Neutrophil (primary cell): ENCODE data around the gene GRK3.
"Not testable (repeated sequence)": the region's sequence is repeated elsewhere in the genome, so short reads cannot be mapped to it uniquely, and the experiment has no call there.

ENCODE experiments used
- H3K27ac ChIP-seq: fragments of 200-600 bp; sonication (generic); 2 replicates; pipeline ENCODE4 v1.5.1; 2016; ENCODE audit warnings: mild to moderate bottlenecking, moderate library complexity
- H3K27me3 ChIP-seq: fragments of 200-600 bp; sonication (generic); 2 replicates; pipeline ENCODE4 v1.6.0; 2016; ENCODE audit warnings: mild to moderate bottlenecking
- H3K36me3 ChIP-seq: fragments of 200-600 bp; sonication (generic); 2 replicates; pipeline ENCODE4 v1.5.1; 2017
- H3K4me1 ChIP-seq, 2 experiments: fragments of 200-600 bp in 1 of 2; sonication (generic) in 1 of 2; 1 replicate in 1 of 2; 2 replicates in 1 of 2; pipeline versions ENCODE4 v1.5.1 to v1.6.1; 2013 to 2016; ENCODE audit warnings: low read depth in 1 of 2, low read length in 1 of 2, mild to moderate bottlenecking in 1 of 2, moderate library complexity in 1 of 2; ENCODE audit not compliant: control insufficient read depth in 1 of 2, insufficient read depth in 1 of 2
- H3K4me3 ChIP-seq, 2 experiments: fragments of 200-600 bp in 1 of 2; sonication (generic) in 1 of 2; 1 replicate in 1 of 2; 2 replicates in 1 of 2; pipeline ENCODE4 v1.5.1; 2013 to 2016; ENCODE audit warnings: low read depth in 1 of 2, low read length in 1 of 2, mild to moderate bottlenecking in 1 of 2, moderate library complexity in 1 of 2
- H3K9me3 ChIP-seq: fragments of 200-600 bp; sonication (generic); 2 replicates; pipeline ENCODE4 v1.5.1; 2016
- TF ChIP-seq, protein P1 (sequence below): fragments of 200-600 bp; sonication (generic); IDR thresholded peaks from 2 replicates; pipeline ENCODE4 v1.5.1; 2016; ENCODE audit warnings: antibody characterized with exemption

Gene GRK3

DNA sequence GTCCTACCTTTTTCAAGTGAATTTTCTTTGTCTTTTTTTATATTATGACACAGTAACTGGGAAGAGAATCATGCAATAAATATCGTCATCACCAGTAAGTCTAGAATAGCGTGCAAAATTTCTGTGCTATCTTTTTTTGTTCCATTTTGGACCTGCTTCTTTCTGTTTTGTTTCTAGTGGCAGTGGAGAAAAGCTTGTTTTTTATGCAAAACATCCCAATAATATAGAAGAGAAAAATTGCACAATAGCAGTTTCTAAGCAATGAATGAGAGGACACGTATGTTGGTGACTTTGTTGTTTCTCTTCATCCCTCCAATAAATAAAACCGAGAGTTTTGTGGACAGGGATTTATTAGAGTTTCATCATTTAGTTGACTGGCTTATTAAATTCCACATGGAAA, 10.3 kb downstream of the GRK3 start:
- H3K4me3 ChIP-seq, result no peak overlapping the region
- TF ChIP-seq, protein P1, sequence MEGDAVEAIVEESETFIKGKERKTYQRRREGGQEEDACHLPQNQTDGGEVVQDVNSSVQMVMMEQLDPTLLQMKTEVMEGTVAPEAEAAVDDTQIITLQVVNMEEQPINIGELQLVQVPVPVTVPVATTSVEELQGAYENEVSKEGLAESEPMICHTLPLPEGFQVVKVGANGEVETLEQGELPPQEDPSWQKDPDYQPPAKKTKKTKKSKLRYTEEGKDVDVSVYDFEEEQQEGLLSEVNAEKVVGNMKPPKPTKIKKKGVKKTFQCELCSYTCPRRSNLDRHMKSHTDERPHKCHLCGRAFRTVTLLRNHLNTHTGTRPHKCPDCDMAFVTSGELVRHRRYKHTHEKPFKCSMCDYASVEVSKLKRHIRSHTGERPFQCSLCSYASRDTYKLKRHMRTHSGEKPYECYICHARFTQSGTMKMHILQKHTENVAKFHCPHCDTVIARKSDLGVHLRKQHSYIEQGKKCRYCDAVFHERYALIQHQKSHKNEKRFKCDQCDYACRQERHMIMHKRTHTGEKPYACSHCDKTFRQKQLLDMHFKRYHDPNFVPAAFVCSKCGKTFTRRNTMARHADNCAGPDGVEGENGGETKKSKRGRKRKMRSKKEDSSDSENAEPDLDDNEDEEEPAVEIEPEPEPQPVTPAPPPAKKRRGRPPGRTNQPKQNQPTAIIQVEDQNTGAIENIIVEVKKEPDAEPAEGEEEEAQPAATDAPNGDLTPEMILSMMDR, result no peak
- H3K36me3 ChIP-seq, result no peaks in the 10 kb centered on the region
- H3K4me1 ChIP-seq, result peaks cover 8 to 11% of the 10 kb centered on the region in 2 experiments
- H3K27me3 ChIP-seq, result no peaks in the 10 kb centered on the region
- no peaks in the 10 kb centered on the region for H3K9me3 ChIP-seq
- no peak overlapping the region for H3K27ac ChIP-seq

DNA sequence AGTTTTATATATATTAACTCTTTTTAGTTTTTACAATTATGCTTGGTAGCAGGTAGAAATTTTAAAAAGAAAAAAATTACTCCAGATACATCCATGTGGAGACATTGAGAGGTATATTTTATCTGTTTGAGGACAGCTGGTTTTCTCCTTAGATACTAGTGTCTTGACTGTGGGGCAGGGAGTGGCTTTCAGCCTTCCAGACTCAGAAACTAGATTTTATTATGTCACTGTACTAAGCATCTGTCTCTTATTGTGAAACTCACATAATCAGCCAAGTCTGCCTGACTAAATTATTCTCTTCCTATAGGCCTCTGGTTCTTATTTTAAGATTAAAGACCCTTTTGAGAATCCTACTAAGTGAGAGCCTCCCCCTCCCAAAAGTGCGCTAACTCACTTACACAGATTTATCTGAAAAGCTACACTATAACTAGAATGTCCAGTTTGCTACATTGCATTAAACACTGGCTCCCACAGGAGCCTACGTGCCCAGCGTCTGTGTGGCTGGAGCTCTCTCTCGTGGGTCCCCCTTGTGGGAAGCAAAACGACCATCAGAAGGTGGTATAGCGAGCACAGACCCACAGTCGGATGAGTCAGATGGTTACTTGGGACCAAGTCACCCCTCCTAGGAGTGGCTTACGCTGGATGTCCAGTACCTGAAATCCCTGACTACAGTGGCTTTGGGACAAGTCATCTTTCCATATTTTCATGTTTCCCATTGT, 11.4 kb downstream of the GRK3 start:
- H3K27me3 ChIP-seq, H3K4me3 ChIP-seq, H3K36me3 ChIP-seq, H3K9me3 ChIP-seq, H3K27ac ChIP-seq, H3K4me1 ChIP-seq: not testable (repeated sequence)

DNA sequence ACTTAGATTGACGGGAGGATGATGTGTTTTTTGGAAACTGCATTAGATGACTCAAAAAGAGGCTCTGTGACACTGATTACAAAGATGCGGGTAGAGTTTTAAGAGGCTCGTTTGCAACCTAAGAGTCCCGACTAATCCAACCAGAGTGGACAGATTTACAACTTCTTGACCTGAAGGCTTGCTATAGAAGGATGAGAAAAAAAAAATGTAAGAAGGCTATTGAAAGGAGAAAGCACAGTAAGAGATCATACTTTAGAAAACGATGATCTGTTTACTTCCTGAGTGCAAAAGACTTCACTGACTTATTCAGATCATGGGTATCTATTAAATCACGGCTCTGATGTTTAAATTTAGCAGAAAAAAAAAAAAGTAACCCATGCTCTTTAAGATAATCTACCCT, 17.0 kb downstream of the GRK3 start:
- not testable (repeated sequence) for H3K4me3 ChIP-seq, H3K9me3 ChIP-seq, H3K27me3 ChIP-seq, H3K27ac ChIP-seq, H3K4me1 ChIP-seq, H3K36me3 ChIP-seq

DNA sequence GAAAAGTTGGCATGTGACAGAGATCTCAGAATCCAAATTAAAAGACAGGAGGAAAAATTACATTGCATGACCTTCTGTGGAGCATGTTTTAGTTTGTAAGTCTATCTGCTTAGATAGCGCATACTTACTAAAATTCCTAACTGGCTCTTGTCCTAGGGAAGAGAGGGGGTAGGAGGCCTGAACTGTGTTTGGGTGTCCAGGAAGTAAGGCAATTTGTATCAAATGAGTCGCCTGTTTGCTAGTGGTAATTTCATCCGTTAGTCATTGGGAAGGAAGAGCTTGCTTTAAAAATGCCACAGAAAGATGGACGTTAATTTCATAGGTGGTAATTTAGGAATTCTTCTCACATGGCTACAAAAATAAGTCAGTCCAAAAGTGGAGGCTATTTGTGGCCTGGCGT, 18.5 kb downstream of the GRK3 start:
- no peak overlapping the region for H3K27ac ChIP-seq
- peaks cover 0 to 7% of the 10 kb centered on the region in 2 experiments for H3K4me1 ChIP-seq
- no peaks in the 10 kb centered on the region for H3K9me3 ChIP-seq
- no peak overlapping the region for H3K4me3 ChIP-seq
- H3K36me3 ChIP-seq, result no peaks in the 10 kb centered on the region
- no peaks in the 10 kb centered on the region for H3K27me3 ChIP-seq
- TF ChIP-seq, protein P1, result no peak

DNA sequence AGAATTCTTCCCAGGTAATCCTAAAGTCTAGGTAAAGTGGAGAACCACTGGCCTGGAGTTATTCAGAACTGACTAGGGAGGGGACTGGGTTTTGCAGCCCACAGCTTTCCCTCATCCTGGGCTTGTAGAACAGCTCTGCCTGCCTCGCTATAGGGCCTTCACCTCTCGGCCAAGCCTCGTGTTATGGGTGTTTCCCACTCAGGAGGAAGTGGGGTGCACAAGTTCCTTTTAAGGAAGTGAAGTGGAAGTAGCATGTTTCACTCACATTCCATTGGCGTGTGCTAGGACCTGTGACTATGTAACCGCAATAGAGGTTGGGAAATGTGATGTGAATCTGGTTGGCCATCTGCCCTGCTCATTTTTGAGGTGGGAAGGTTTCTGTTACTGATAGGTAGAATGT, 20.5 kb downstream of the GRK3 start:
- not testable (repeated sequence) for H3K4me1 ChIP-seq, H3K27me3 ChIP-seq, H3K9me3 ChIP-seq, H3K36me3 ChIP-seq, H3K27ac ChIP-seq, H3K4me3 ChIP-seq

DNA sequence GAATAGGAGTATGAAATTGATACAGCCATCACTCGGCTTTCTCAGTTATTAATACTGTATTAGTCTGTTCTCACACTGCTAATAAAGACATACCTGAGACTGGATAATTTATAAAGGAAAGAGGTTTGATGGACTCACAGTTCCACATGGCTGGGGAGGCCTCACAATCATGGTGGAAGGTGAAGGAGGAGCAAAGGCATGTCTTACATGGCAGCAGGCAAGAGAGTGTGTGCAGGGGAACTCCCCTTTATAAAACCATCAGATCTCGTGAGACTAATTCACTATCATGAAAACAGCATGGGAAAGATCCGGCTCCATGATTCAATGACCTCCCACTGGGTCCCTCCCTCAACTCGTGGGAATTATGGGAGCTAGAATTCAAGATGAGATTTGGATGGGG, 25.2 kb downstream of the GRK3 start:
- not testable (repeated sequence) for H3K9me3 ChIP-seq, H3K36me3 ChIP-seq, H3K27me3 ChIP-seq, H3K4me1 ChIP-seq, H3K4me3 ChIP-seq, H3K27ac ChIP-seq

DNA sequence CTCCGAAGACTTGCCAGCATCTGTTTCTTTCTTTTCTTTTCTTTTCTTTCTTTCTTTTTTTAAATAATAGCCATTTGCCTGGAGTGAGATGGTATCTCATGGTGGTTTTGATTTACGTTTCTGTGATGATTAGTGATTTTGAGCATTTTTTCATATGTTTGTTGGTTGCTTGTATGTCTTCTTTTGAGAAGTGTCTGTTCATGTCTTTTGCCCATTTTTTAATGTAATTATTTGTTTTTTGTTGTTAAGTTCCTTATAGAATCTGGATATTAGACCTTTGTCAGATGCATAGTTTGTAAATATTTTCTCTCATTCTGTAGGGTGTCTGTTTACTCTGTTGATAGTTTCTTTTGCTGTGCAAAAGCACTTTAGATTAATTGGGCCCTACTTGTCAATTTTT, 28.8 kb downstream of the GRK3 start:
- H3K9me3 ChIP-seq, H3K4me1 ChIP-seq, H3K36me3 ChIP-seq, H3K4me3 ChIP-seq, H3K27ac ChIP-seq, H3K27me3 ChIP-seq: not testable (repeated sequence)

DNA sequence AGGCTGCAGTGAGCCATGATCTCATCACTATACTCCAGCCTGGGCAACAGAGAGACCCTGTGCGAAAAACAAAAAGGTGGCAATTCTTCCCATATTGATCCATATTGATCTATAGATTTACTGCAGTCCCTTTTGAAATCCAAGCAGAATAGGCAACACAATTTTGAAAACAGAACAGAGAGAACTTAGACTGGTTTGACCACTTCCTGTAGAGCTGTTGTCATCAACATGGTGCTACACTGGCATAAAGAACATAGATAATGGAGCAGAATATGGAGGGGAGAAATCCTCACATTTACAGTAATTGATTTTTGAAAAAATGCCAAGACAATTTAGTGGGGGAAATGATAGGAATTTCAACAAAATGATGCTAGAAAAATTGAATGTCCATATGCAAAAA, 34.1 kb downstream of the GRK3 start:
- Histone ChIP-seq H3K27me3 (no peaks in the 10 kb centered on the region), H3K4me3 (no peak overlapping the region), H3K36me3 (no peaks in the 10 kb centered on the region), H3K9me3 (no peaks in the 10 kb centered on the region), H3K4me1 (no peaks in the 10 kb centered on the region), H3K27ac (no peak overlapping the region)
- TF ChIP-seq, protein P1, result no peak
